Esophagus squamous epithelium (tissue), 4 donors: Measurements from ENCODE around the gene PEF1.

Experiments used
- POLR2A ChIP-seq, 4 donors: fragments of 450-650 bp; IDR thresholded peaks; one replicate each; pipeline ENCODE4 v1.6.1; 2017; ENCODE audit warnings: antibody characterized with exemption in 4 of 4, mild to moderate bottlenecking in 4 of 4, moderate library complexity in 3 of 4
- TF ChIP-seq, protein P1 (sequence below), 6 experiments: fragments of 450-650 bp in 4 of 6; fragments of 200-600 bp in 2 of 6; sonication (generic) in 2 of 6; IDR thresholded peaks; one replicate each; pipeline ENCODE4 v1.5.1; 2016 to 2019; ENCODE audit warnings: antibody characterized with exemption in 6 of 6, mild to moderate bottlenecking in 4 of 6, moderate library complexity in 4 of 6

DNA sequence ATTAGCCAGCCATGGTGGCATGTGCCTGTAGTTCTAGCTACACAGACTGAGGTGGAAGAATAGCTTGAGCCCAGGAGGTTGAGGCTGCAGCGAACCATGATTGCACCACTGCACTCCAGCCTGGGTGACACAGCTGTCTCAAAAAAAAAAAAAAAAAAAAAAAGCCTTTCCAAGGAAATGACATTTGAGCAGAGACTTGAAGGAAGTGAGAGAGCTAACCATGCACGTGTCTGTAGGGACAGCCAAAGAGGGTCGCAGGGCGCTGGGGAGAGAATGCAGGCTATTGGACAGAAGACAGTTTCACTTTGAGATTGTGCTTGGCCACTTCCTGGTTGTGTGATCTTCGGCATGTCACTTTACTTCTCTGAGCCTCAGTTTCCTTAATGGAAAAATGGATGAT is 20.4 kb downstream of the PEF1 start:
- TF ChIP-seq, protein P1, sequence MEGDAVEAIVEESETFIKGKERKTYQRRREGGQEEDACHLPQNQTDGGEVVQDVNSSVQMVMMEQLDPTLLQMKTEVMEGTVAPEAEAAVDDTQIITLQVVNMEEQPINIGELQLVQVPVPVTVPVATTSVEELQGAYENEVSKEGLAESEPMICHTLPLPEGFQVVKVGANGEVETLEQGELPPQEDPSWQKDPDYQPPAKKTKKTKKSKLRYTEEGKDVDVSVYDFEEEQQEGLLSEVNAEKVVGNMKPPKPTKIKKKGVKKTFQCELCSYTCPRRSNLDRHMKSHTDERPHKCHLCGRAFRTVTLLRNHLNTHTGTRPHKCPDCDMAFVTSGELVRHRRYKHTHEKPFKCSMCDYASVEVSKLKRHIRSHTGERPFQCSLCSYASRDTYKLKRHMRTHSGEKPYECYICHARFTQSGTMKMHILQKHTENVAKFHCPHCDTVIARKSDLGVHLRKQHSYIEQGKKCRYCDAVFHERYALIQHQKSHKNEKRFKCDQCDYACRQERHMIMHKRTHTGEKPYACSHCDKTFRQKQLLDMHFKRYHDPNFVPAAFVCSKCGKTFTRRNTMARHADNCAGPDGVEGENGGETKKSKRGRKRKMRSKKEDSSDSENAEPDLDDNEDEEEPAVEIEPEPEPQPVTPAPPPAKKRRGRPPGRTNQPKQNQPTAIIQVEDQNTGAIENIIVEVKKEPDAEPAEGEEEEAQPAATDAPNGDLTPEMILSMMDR (IDR thresholded peaks at IDR 0.05), result no peak
- no peak for TF ChIP-seq POLR2A (IDR thresholded peaks at IDR 0.05)
